Astrocyte (in vitro differentiated cells and primary cell): ENCODE results near the gene GRID2. TPM values are rescaled to one million over a fixed set of nuclear protein-coding genes. Genes with fewer than 3 reads are reported as not detected.

Source experiments
- DNase-seq: peaks from one replicate; pipeline ENCODE4 v3.0.0-alpha.2; 2010; ENCODE audit warnings: low read depth
- FAIRE-seq: peaks from 2 replicates; lab custom pipeline; 2011; peaks lifted over from hg19 to GRCh38; lab: Jason Lieb, UNC
- H2AFZ ChIP-seq: 2 replicates; pipeline ENCODE4 v1.6.0; 2012; ENCODE audit warnings: low read depth, low read length, inconsistent platforms
- H3K27ac ChIP-seq: 2 replicates; pipeline ENCODE4 v1.5.1; 2011; ENCODE audit warnings: low read depth, low read length, inconsistent platforms
- H3K27me3 ChIP-seq: 2 replicates; pipeline ENCODE4 v1.6.0; 2011; ENCODE audit warnings: low read length, inconsistent platforms; ENCODE audit not compliant: insufficient read depth
- H3K36me3 ChIP-seq: 2 replicates; pipeline ENCODE4 v1.5.1; 2011; ENCODE audit warnings: low read length, inconsistent platforms; ENCODE audit not compliant: insufficient read depth
- H3K4me1 ChIP-seq: 2 replicates; pipeline ENCODE4 v1.5.1; 2011; ENCODE audit warnings: low read length, inconsistent platforms; ENCODE audit not compliant: insufficient read depth
- H3K4me2 ChIP-seq: 2 replicates; pipeline ENCODE4 v1.6.0; 2012; ENCODE audit warnings: low read length, inconsistent platforms
- H3K4me3 ChIP-seq: 2 replicates; pipeline ENCODE4 v1.5.1; 2011; ENCODE audit warnings: low read depth, mild to moderate bottlenecking, low read length, inconsistent platforms; ENCODE audit not compliant: insufficient read depth
- H3K79me2 ChIP-seq: 2 replicates; pipeline ENCODE4 v1.6.0; 2012; ENCODE audit warnings: mild to moderate bottlenecking, low read length, inconsistent platforms; ENCODE audit not compliant: insufficient read depth
- H3K9ac ChIP-seq: 2 replicates; pipeline ENCODE4 v1.6.0; 2012; ENCODE audit warnings: mild to moderate bottlenecking, low read length, inconsistent platforms
- H3K9me3 ChIP-seq: 2 replicates; pipeline ENCODE4 v1.5.1; 2012; ENCODE audit warnings: low read depth, mild to moderate bottlenecking, low read length, inconsistent platforms; ENCODE audit not compliant: insufficient read depth
- H4K20me1 ChIP-seq: 2 replicates; pipeline ENCODE4 v1.6.0; 2012; ENCODE audit warnings: low read length, inconsistent platforms; ENCODE audit not compliant: insufficient read depth
- H3K27ac Mint-ChIP-seq: one replicate; pipeline ENCODE4 v1.8.0; 2021; ENCODE audit warnings: mild to moderate bottlenecking, mixed read lengths; ENCODE audit not compliant: unreplicated experiment
- H3K27me3 Mint-ChIP-seq: one replicate; pipeline ENCODE4 v1.8.0; 2021; ENCODE audit warnings: low read depth, mixed read lengths; ENCODE audit not compliant: unreplicated experiment
- H3K36me3 Mint-ChIP-seq: one replicate; pipeline ENCODE4 v1.8.0; 2021; ENCODE audit warnings: low read depth, mixed read lengths; ENCODE audit not compliant: unreplicated experiment
- H3K4me1 Mint-ChIP-seq: one replicate; pipeline ENCODE4 v1.8.0; 2021; ENCODE audit warnings: low read depth, mixed read lengths; ENCODE audit not compliant: unreplicated experiment
- H3K4me3 Mint-ChIP-seq: one replicate; pipeline ENCODE4 v1.8.0; 2021; ENCODE audit warnings: mild to moderate bottlenecking, moderate library complexity, mixed read lengths; ENCODE audit not compliant: unreplicated experiment
- H3K9me3 Mint-ChIP-seq: one replicate; pipeline ENCODE4 v1.8.0; 2021; ENCODE audit warnings: mild to moderate bottlenecking, mixed read lengths; ENCODE audit not compliant: unreplicated experiment
- CTCF ChIP-seq: IDR thresholded peaks from 2 replicates; pipeline ENCODE4 v1.5.1; 2011; ENCODE audit warnings: low read depth, mild to moderate bottlenecking, inconsistent platforms, low read length, moderate library complexity; ENCODE audit not compliant: insufficient read depth
- EZH2 ChIP-seq: IDR thresholded peaks from 2 replicates; pipeline ENCODE4 v1.6.1; 2012; ENCODE audit warnings: mild to moderate bottlenecking, low read length, inconsistent platforms; ENCODE audit not compliant: insufficient read depth
- total RNA-seq: library from RNA; stranded (reverse); gene quantifications from 2 replicates; pipeline ENCODE4 v1.2.1, GENCODE V29; 2021

The GRID2 gene
- total RNA-seq, 1 donor from 2014 or later = 0.14 TPM

DNA sequence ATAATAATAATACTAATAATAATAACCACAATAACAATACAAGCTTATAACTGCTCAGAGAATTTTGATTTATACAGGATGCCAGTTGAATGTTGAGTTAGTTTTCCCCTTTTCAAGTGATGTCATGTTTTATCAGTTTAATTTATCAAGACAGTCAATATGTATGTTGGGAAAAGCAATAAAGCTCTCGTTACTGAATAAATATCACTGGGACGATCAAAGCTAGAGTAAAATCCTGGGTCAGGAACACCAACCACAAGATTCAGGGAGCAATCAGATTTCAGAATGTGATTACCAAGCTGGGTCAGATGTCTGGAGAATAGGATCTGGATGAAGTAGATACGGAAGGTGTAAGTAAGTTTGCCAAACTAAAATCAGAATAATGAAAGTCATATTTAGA, 179.6 kb downstream of the GRID2 start:
- Mint-ChIP-seq H3K4me3 (no peak overlapping the region), H3K36me3 (no peaks in the 10 kb centered on the region), H3K4me1 (no peaks in the 10 kb centered on the region), H3K9me3 (no peaks in the 10 kb centered on the region), H3K27me3 (no peaks in the 10 kb centered on the region), H3K27ac (no peak overlapping the region)
- H3K9ac ChIP-seq = no peak overlapping the region
- no peak overlapping the region for H2AFZ ChIP-seq
- no peak overlapping the region for H3K4me3 ChIP-seq
- H4K20me1 ChIP-seq = no peaks in the 10 kb centered on the region
- no peaks in the 10 kb centered on the region for H3K79me2 ChIP-seq
- no peaks in the 10 kb centered on the region for H3K4me1 ChIP-seq
- no peak overlapping the region for H3K27ac ChIP-seq
- H3K9me3 ChIP-seq = no peaks in the 10 kb centered on the region
- H3K27me3 ChIP-seq = no peaks in the 10 kb centered on the region
- no peaks in the 10 kb centered on the region for H3K36me3 ChIP-seq
- no peak for DNase-seq
- TF ChIP-seq EZH2 (no peak), CTCF (no peak)
- H3K4me2 ChIP-seq = no peak overlapping the region
- no peak for FAIRE-seq

- no peaks in the 10 kb centered on the region for H3K4me1 ChIP-seq
- DNase-seq (no peak), FAIRE-seq (no peak)
- Mint-ChIP-seq H3K27me3 (no peaks in the 10 kb centered on the region), H3K4me1 (no peaks in the 10 kb centered on the region), H3K4me3 (no peak overlapping the region), H3K27ac (no peak overlapping the region), H3K9me3 (no peaks in the 10 kb centered on the region), H3K36me3 (no peaks in the 10 kb centered on the region)
- H3K4me2 ChIP-seq = no peak overlapping the region
- no peaks in the 10 kb centered on the region for H3K36me3 ChIP-seq
- H2AFZ ChIP-seq = no peak overlapping the region
- H4K20me1 ChIP-seq = no peaks in the 10 kb centered on the region
- no peak overlapping the region for H3K4me3 ChIP-seq
- H3K79me2 ChIP-seq = no peaks in the 10 kb centered on the region
- no peak for TF ChIP-seq CTCF
- TF ChIP-seq EZH2 = no peak
- no peaks in the 10 kb centered on the region for H3K9me3 ChIP-seq
- H3K9ac ChIP-seq = no peak overlapping the region
- H3K27ac ChIP-seq = no peak overlapping the region
- no peaks in the 10 kb centered on the region for H3K27me3 ChIP-seq
Measured at GRCh38 chr4:92488496-92488895, 184.7 kb downstream of the GRID2 start.

GRCh38 chr4:92497141-92497540, 193.4 kb downstream of the GRID2 start:
- no peaks in the 10 kb centered on the region for H3K36me3 ChIP-seq
- no peaks in the 10 kb centered on the region for H4K20me1 ChIP-seq
- no peak for FAIRE-seq
- no peaks in the 10 kb centered on the region for H3K9me3 ChIP-seq
- H2AFZ ChIP-seq = no peak overlapping the region
- H3K9me3 Mint-ChIP-seq = no peaks in the 10 kb centered on the region
- DNase-seq = no peak
- no peaks in the 10 kb centered on the region for H3K4me1 Mint-ChIP-seq
- H3K27me3 ChIP-seq = no peaks in the 10 kb centered on the region
- H3K36me3 Mint-ChIP-seq = no peaks in the 10 kb centered on the region
- H3K79me2 ChIP-seq = no peaks in the 10 kb centered on the region
- no peak overlapping the region for H3K9ac ChIP-seq
- no peak overlapping the region for H3K4me3 Mint-ChIP-seq
- H3K4me3 ChIP-seq = no peak overlapping the region
- TF ChIP-seq EZH2 (no peak), CTCF (no peak)
- H3K27ac ChIP-seq = no peak overlapping the region
- H3K4me1 ChIP-seq = no peaks in the 10 kb centered on the region
- H3K27ac Mint-ChIP-seq = no peak overlapping the region
- no peaks in the 10 kb centered on the region for H3K27me3 Mint-ChIP-seq
- H3K4me2 ChIP-seq = no peak overlapping the region
